ENCODE data around the gene NOL3. TPM values are rescaled to one million over a fixed set of nuclear protein-coding genes. Genes with fewer than 3 reads are reported as not detected.

The NOL3 gene
- polyA plus RNA-seq, 3 donors = 2.7 to 17.0 (median 3.8) TPM

DNA sequence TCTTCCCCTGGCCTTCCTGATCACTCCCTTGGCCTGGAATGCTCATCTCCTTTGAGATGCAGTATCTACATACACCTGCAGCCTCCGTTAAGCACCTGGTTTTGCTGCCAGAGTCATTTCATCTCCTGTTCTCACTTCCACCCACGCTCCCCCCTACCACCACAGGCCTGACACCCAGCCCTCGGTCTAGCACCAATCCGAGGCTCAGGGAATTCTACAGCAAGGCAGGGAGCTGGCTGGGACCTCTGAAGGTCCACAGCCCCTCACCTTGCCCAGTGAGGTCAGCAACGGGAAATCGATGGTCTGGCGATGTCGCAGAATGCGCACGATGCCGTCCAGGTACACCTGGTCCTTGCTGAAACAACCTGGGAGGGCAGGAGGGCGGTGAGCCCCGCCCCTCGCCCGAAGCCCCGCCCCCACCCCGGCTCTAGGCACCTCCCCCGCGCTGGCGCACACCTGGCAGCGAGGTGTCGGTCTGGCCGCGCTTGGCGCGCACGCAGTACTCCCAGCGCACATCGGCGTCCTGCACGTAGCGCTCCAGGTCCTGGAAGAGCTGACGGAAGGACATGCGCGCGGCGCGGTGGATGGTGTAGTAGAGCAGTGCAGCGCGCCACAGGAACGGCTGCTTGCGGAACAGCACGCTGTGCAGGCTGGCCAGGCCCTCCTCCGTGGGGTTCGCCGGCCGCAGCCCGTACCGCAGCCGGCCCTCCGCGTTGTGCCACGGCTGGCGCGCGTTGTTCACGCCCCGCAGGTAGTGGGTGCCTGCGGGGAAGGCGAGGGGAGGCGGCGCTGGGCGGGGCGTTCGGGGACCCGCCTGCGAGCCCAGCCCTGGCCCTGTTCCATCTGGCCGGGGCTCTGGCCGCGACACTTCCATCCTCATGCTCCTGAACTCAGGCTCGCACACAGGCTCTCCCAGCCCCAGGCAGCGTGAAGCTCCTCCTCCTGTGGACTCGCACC is 7.7 kb downstream of the NOL3 start:
- WGBS (ENCODE audit: insufficient coverage) = 5% methylated on average over 65 of the region's 73 CpGs
- peaks cover 0 to 19% (median 5%) of the 10 kb centered on the region in 7 donors for H3K9me3 Mint-ChIP-seq
- H2AFZ ChIP-seq (ENCODE audit: insufficient read depth, low read depth, low read length, poor library complexity, severe bottlenecking) = peak overlapping the region; percentile 55
- TF ChIP-seq CTCF (IDR thresholded peaks at IDR 0.05) = no peak
- no peak overlapping the region for H3K27ac ChIP-seq (ENCODE audit: low read depth in 1 of 2, low read length in 2 of 2)
- no peak overlapping the region for H3K9ac ChIP-seq (ENCODE audit: insufficient read depth, low read length, poor library complexity, severe bottlenecking)
- H3K27me3 ChIP-seq (ENCODE audit: control insufficient read depth in 2 of 2, insufficient read depth in 2 of 2, low read length in 2 of 2) = peaks cover 13 to 52% of the 10 kb centered on the region in 2 donors
- peaks cover 32% of the 10 kb centered on the region for H4K20me1 ChIP-seq (ENCODE audit: insufficient read depth, low read length)
- intact Hi-C loops (cut with micrococcal nuclease) = no loop called here
- peak overlapping the region in 1 of 7 donors; percentile 2 for H3K27ac Mint-ChIP-seq
- peak overlapping the region; percentile 73 for H3K4me2 ChIP-seq (replicated peaks; ENCODE audit: extremely low read depth, low read length, poor library complexity, severe bottlenecking)
- peak in 2 of 3 donors; percentile 56 to 58 for DNase-seq
- H3K36me3 ChIP-seq (replicated peaks in 1 of 2; ENCODE audit: control insufficient read depth in 1 of 2, insufficient read depth in 2 of 2, low read length in 2 of 2) = no peaks in the 10 kb centered on the region
- peaks cover 28 to 29% of the 10 kb centered on the region in 2 donors for H3K36me3 Mint-ChIP-seq
- peaks cover 40 to 68% (median 49%) of the 10 kb centered on the region in 3 donors for H3K27me3 Mint-ChIP-seq (ENCODE audit: low read depth in 3 of 3)
- peaks cover 48 to 58% of the 10 kb centered on the region in 2 donors for H3K4me1 ChIP-seq (ENCODE audit: control insufficient read depth in 1 of 2, insufficient read depth in 2 of 2, low read length in 2 of 2)
- H3K4me3 ChIP-seq (replicated peaks in 1 of 3; ENCODE audit: low read depth in 2 of 3, low read length in 3 of 3) = peak overlapping the region in 1 of 3 experiments; percentile 67
- H3K4me3 Mint-ChIP-seq = peak overlapping the region; percentile 64 to 91
- peaks cover 23% of the 10 kb centered on the region for H3K4me1 Mint-ChIP-seq
- no peaks in the 10 kb centered on the region for H3K9me3 ChIP-seq (replicated peaks in 1 of 2; ENCODE audit: control insufficient read depth in 1 of 2, insufficient read depth in 1 of 2, low read length in 2 of 2)
- H3K79me2 ChIP-seq (ENCODE audit: insufficient read depth, low read length) = peaks cover 8% of the 10 kb centered on the region

GRCh38 chr16:67179421-67180080 is 9.2 kb downstream of the NOL3 start:
- H3K27ac Mint-ChIP-seq = no peak overlapping the region
- peaks cover 0 to 19% (median 3%) of the 10 kb centered on the region in 7 donors for H3K9me3 Mint-ChIP-seq
- Histone ChIP-seq H3K36me3 (replicated peaks in 1 of 2; ENCODE audit: control insufficient read depth in 1 of 2, insufficient read depth in 2 of 2, low read length in 2 of 2) (no peaks in the 10 kb centered on the region), H3K4me1 (ENCODE audit: control insufficient read depth in 1 of 2, insufficient read depth in 2 of 2, low read length in 2 of 2) (peaks cover 42 to 53% of the 10 kb centered on the region in 2 donors), H3K27me3 (ENCODE audit: control insufficient read depth in 2 of 2, insufficient read depth in 2 of 2, low read length in 2 of 2) (peaks cover 12 to 41% of the 10 kb centered on the region in 2 donors), H3K79me2 (ENCODE audit: insufficient read depth, low read length) (peaks cover 8% of the 10 kb centered on the region), H3K9me3 (replicated peaks in 1 of 2; ENCODE audit: control insufficient read depth in 1 of 2, insufficient read depth in 1 of 2, low read length in 2 of 2) (no peaks in the 10 kb centered on the region), H2AFZ (ENCODE audit: insufficient read depth, low read depth, low read length, poor library complexity, severe bottlenecking) (no peak overlapping the region), H3K4me3 (replicated peaks in 1 of 3; ENCODE audit: low read depth in 2 of 3, low read length in 3 of 3) (no peak overlapping the region), H3K9ac (ENCODE audit: insufficient read depth, low read length, poor library complexity, severe bottlenecking) (no peak overlapping the region), H3K4me2 (replicated peaks; ENCODE audit: extremely low read depth, low read length, poor library complexity, severe bottlenecking) (no peak overlapping the region), H3K27ac (ENCODE audit: low read depth in 1 of 2, low read length in 2 of 2) (no peak overlapping the region), H4K20me1 (ENCODE audit: insufficient read depth, low read length) (peaks cover 32% of the 10 kb centered on the region)
- peak overlapping the region in 1 of 2 donors; percentile 91 for H3K4me3 Mint-ChIP-seq
- intact Hi-C loops (cut with micrococcal nuclease) = no loop called here
- WGBS (ENCODE audit: insufficient coverage) = 92% methylated on average over 12 of the region's 13 CpGs
- H3K27me3 Mint-ChIP-seq (ENCODE audit: low read depth in 3 of 3) = peaks cover 36 to 58% (median 42%) of the 10 kb centered on the region in 3 donors
- no peak for DNase-seq
- peaks cover 28 to 29% of the 10 kb centered on the region in 2 donors for H3K36me3 Mint-ChIP-seq
- TF ChIP-seq CTCF (IDR thresholded peaks at IDR 0.05) = no peak
- peaks cover 15% of the 10 kb centered on the region for H3K4me1 Mint-ChIP-seq

Data from CD14-positive monocyte (primary cell).